WTC11 (cell line): ENCODE data around the gene TLE6. TPM values are rescaled to one million over a fixed set of nuclear protein-coding genes. Genes with fewer than 3 reads are reported as not detected.
A peak's percentile ranks its signal among the peaks of the same experiment; 100 is the strongest.

Experiments used
- ATF2 ChIP-seq: sonication (generic); formaldehyde crosslinking; IDR thresholded peaks from 2 replicates; pipeline ENCODE4 v1.8.1; 2022; ENCODE audit warnings: low read depth, missing genetic modification reagents, borderline replicate concordance
- E2F4 ChIP-seq: sonication (generic); formaldehyde crosslinking; IDR thresholded peaks from 2 replicates; pipeline ENCODE4 v1.8.1; 2022; ENCODE audit warnings: low read depth, mild to moderate bottlenecking, moderate library complexity, missing genetic modification reagents, borderline replicate concordance
- ETV6 ChIP-seq: sonication (generic); formaldehyde crosslinking; IDR thresholded peaks from 2 replicates; pipeline ENCODE4 v1.8.1; 2022; ENCODE audit warnings: mild to moderate bottlenecking, missing genetic modification reagents
- FOXK1 ChIP-seq: sonication (generic); formaldehyde crosslinking; IDR thresholded peaks from 2 replicates; pipeline ENCODE4 v1.8.0; 2022; ENCODE audit warnings: mild to moderate bottlenecking, moderate library complexity, missing genetic modification reagents
- GABPB1 ChIP-seq: sonication (generic); formaldehyde crosslinking; IDR thresholded peaks from 2 replicates; pipeline ENCODE4 v1.8.1; 2023; ENCODE audit warnings: mild to moderate bottlenecking, missing genetic modification reagents
- GTF2I ChIP-seq: fragments of 250-450 bp; sonication (Bioruptor Pico); conservative IDR thresholded peaks from 2 replicates; pipeline ENCODE4 v1.4.0; 2021; ENCODE audit warnings: mild to moderate bottlenecking
- JAZF1 ChIP-seq: fragments of 250-450 bp; sonication (Bioruptor Pico); IDR thresholded peaks from 2 replicates; pipeline ENCODE4 v1.9.0; 2021; ENCODE audit warnings: moderate library complexity, mild to moderate bottlenecking, inconsistent platforms
- PRDM15 ChIP-seq: sonication (generic); formaldehyde crosslinking; IDR thresholded peaks from 2 replicates; pipeline ENCODE4 v1.8.0; 2022; ENCODE audit warnings: missing genetic modification reagents
- ZNF263 ChIP-seq: sonication (generic); formaldehyde crosslinking; IDR thresholded peaks from 2 replicates; pipeline ENCODE4 v1.8.1; 2022; ENCODE audit warnings: low read depth, mild to moderate bottlenecking, moderate library complexity, missing genetic modification reagents
- ZNF317 ChIP-seq: sonication (generic); formaldehyde crosslinking; IDR thresholded peaks from 2 replicates; pipeline ENCODE4 v1.8.1; 2023; ENCODE audit warnings: low read depth, mild to moderate bottlenecking, moderate library complexity, missing genetic modification reagents, borderline replicate concordance
- ZNF423 ChIP-seq: fragments of 250-450 bp; sonication (Bioruptor Pico); IDR thresholded peaks from 2 replicates; pipeline ENCODE4 v2.1.2; 2022; ENCODE audit warnings: mild to moderate bottlenecking, moderate library complexity
- ZNF425 ChIP-seq: fragments of 250-450 bp; sonication (Bioruptor Pico); conservative IDR thresholded peaks from 2 replicates; pipeline ENCODE4 v1.9.0; 2021; ENCODE audit warnings: mild to moderate bottlenecking
- total RNA-seq: library from RNA; stranded (reverse); gene quantifications from 3 replicates; pipeline ENCODE4 v1.2.3, GENCODE V29; 2021
- TF ChIP-seq, protein P1 (sequence below): sonication (generic); formaldehyde crosslinking; IDR thresholded peaks from 2 replicates; pipeline ENCODE4 v1.8.0; 2022; ENCODE audit warnings: mild to moderate bottlenecking, missing genetic modification reagents
- TF ChIP-seq, protein P2 (sequence below): sonication (generic); formaldehyde crosslinking; IDR thresholded peaks from 2 replicates; pipeline ENCODE4 v1.8.0; 2023; ENCODE audit warnings: missing genetic modification reagents, mild to moderate bottlenecking, borderline replicate concordance
- TF ChIP-seq, protein P3 (sequence below): sonication (generic); formaldehyde crosslinking; IDR thresholded peaks from 2 replicates; pipeline ENCODE4 v1.8.0; 2023; ENCODE audit warnings: mild to moderate bottlenecking, missing genetic modification reagents
- TF ChIP-seq, protein P4 (sequence below): fragments of 250-450 bp; sonication (Bioruptor Pico); IDR thresholded peaks from 2 replicates; pipeline ENCODE4 v1.9.0; 2021; ENCODE audit warnings: mild to moderate bottlenecking, borderline replicate concordance

Gene TLE6
- total RNA-seq, 1 experiment from 2014 or later = 3.1 TPM

GRCh38 chr19:2950286-2951124, 26.9 kb upstream of the TLE6 start (continued):
- TF ChIP-seq PRDM15 (CRISPR knock-in tag) (no peak), ZNF317 (CRISPR knock-in tag) (no peak), ZNF423 (CRISPR knock-in tag) (no peak), E2F4 (CRISPR knock-in tag) (no peak), GABPB1 (peak; percentile 81), ATF2 (CRISPR knock-in tag) (no peak), FOXK1 (CRISPR knock-in tag) (peak; percentile 58; the same call in 1 of the 2 replicates), ETV6 (CRISPR knock-in tag) (no peak), JAZF1 (CRISPR knock-in tag) (no peak), ZNF263 (no peak), ZNF425 (CRISPR knock-in tag) (no peak), GTF2I (CRISPR knock-in tag) (no peak)
- TF ChIP-seq, protein P1, sequence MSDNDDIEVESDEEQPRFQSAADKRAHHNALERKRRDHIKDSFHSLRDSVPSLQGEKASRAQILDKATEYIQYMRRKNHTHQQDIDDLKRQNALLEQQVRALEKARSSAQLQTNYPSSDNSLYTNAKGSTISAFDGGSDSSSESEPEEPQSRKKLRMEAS (CRISPR knock-in tag) = peak; percentile 72
- TF ChIP-seq, protein P2, sequence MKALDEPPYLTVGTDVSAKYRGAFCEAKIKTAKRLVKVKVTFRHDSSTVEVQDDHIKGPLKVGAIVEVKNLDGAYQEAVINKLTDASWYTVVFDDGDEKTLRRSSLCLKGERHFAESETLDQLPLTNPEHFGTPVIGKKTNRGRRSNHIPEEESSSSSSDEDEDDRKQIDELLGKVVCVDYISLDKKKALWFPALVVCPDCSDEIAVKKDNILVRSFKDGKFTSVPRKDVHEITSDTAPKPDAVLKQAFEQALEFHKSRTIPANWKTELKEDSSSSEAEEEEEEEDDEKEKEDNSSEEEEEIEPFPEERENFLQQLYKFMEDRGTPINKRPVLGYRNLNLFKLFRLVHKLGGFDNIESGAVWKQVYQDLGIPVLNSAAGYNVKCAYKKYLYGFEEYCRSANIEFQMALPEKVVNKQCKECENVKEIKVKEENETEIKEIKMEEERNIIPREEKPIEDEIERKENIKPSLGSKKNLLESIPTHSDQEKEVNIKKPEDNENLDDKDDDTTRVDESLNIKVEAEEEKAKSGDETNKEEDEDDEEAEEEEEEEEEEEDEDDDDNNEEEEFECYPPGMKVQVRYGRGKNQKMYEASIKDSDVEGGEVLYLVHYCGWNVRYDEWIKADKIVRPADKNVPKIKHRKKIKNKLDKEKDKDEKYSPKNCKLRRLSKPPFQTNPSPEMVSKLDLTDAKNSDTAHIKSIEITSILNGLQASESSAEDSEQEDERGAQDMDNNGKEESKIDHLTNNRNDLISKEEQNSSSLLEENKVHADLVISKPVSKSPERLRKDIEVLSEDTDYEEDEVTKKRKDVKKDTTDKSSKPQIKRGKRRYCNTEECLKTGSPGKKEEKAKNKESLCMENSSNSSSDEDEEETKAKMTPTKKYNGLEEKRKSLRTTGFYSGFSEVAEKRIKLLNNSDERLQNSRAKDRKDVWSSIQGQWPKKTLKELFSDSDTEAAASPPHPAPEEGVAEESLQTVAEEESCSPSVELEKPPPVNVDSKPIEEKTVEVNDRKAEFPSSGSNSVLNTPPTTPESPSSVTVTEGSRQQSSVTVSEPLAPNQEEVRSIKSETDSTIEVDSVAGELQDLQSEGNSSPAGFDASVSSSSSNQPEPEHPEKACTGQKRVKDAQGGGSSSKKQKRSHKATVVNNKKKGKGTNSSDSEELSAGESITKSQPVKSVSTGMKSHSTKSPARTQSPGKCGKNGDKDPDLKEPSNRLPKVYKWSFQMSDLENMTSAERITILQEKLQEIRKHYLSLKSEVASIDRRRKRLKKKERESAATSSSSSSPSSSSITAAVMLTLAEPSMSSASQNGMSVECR (CRISPR knock-in tag) = peak; percentile 85; the same call in 1 of the 2 replicates
- TF ChIP-seq, protein P3, sequence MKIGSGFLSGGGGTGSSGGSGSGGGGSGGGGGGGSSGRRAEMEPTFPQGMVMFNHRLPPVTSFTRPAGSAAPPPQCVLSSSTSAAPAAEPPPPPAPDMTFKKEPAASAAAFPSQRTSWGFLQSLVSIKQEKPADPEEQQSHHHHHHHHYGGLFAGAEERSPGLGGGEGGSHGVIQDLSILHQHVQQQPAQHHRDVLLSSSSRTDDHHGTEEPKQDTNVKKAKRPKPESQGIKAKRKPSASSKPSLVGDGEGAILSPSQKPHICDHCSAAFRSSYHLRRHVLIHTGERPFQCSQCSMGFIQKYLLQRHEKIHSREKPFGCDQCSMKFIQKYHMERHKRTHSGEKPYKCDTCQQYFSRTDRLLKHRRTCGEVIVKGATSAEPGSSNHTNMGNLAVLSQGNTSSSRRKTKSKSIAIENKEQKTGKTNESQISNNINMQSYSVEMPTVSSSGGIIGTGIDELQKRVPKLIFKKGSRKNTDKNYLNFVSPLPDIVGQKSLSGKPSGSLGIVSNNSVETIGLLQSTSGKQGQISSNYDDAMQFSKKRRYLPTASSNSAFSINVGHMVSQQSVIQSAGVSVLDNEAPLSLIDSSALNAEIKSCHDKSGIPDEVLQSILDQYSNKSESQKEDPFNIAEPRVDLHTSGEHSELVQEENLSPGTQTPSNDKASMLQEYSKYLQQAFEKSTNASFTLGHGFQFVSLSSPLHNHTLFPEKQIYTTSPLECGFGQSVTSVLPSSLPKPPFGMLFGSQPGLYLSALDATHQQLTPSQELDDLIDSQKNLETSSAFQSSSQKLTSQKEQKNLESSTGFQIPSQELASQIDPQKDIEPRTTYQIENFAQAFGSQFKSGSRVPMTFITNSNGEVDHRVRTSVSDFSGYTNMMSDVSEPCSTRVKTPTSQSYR (CRISPR knock-in tag) = no peak
- TF ChIP-seq, protein P4, sequence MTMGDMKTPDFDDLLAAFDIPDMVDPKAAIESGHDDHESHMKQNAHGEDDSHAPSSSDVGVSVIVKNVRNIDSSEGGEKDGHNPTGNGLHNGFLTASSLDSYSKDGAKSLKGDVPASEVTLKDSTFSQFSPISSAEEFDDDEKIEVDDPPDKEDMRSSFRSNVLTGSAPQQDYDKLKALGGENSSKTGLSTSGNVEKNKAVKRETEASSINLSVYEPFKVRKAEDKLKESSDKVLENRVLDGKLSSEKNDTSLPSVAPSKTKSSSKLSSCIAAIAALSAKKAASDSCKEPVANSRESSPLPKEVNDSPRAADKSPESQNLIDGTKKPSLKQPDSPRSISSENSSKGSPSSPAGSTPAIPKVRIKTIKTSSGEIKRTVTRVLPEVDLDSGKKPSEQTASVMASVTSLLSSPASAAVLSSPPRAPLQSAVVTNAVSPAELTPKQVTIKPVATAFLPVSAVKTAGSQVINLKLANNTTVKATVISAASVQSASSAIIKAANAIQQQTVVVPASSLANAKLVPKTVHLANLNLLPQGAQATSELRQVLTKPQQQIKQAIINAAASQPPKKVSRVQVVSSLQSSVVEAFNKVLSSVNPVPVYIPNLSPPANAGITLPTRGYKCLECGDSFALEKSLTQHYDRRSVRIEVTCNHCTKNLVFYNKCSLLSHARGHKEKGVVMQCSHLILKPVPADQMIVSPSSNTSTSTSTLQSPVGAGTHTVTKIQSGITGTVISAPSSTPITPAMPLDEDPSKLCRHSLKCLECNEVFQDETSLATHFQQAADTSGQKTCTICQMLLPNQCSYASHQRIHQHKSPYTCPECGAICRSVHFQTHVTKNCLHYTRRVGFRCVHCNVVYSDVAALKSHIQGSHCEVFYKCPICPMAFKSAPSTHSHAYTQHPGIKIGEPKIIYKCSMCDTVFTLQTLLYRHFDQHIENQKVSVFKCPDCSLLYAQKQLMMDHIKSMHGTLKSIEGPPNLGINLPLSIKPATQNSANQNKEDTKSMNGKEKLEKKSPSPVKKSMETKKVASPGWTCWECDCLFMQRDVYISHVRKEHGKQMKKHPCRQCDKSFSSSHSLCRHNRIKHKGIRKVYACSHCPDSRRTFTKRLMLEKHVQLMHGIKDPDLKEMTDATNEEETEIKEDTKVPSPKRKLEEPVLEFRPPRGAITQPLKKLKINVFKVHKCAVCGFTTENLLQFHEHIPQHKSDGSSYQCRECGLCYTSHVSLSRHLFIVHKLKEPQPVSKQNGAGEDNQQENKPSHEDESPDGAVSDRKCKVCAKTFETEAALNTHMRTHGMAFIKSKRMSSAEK (CRISPR knock-in tag) = no peak
